NCI-H1417 treated with DMSO at 0.1 percent for 48 hours (cell line): ENCODE measurements around the gene TAS2R19.

Source experiments
- DNase-seq: peaks from one replicate; lab custom pipeline; 2025; lab: John Stamatoyannopoulos, UW

TAS2R19 gene

DNA sequence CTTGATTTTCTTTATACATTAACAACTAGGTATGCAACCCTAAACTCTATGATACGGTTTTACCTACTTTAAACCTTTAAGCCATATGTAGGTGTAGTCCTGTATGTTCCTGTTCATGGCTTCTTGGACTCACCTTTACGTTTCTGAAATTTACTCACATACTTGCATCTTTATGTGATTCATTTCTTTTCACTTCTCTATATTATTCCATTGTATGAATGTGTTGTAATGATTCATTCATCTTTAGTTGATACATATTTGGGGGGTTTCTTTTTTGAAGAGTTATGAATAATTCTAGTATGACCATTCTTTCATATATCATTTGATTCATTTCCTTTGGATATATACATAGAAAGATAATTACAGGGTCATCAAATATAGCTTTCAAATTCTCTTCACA is 33.3 kb downstream of the TAS2R19 start:
- DNase-seq: no peak

GRCh38 chr12:10986812-10987211 is 35.6 kb downstream of the TAS2R19 start, which contains the start of gene TAS2R50:
Gene TAS2R50, minus strand, starts transcription at chr12:10986912. Its CDS starts 52 bp downstream, at chr12:10986860.
- DNase-seq: no peak

GRCh38 chr12:10982244-10982643 is 40.2 kb downstream of the TAS2R19 start:
- no peak for DNase-seq

- no peak for DNase-seq
Observed at GRCh38 chr12:10974965-10975364, 47.5 kb downstream of the TAS2R19 start.
